Suppressor macrophage treated with lipopolysaccharide for 1 hour (primary cell): Measurements from ENCODE around the gene KIF13A.

Experiments
- DNase-seq, 3 donors: peaks; one replicate each; pipeline ENCODE4 v3.0.0-alpha.2; 2020 to 2022

KIF13A gene

GRCh38 chr6:17842934-17843821, 144.3 kb downstream of the KIF13A start:
- DNase-seq: no peak

- DNase-seq: no peak
Observed at GRCh38 chr6:17842014-17842776, 145.2 kb downstream of the KIF13A start.

- DNase-seq: no peak
Observed at GRCh38 chr6:17839513-17840223, 147.8 kb downstream of the KIF13A start.

GRCh38 chr6:17836293-17836692, 151.1 kb downstream of the KIF13A start:
- DNase-seq: no peak

- no peak for DNase-seq
Observed at GRCh38 chr6:17835784-17836183, 151.7 kb downstream of the KIF13A start.

- DNase-seq: no peak
Observed at GRCh38 chr6:17831135-17831534, 156.3 kb downstream of the KIF13A start.

- DNase-seq: no peak
Observed at GRCh38 chr6:17829905-17830304, 157.5 kb downstream of the KIF13A start.

GRCh38 chr6:17828149-17828548, 159.3 kb downstream of the KIF13A start:
- no peak for DNase-seq

- no peak for DNase-seq
Observed at GRCh38 chr6:17826301-17826700, 161.1 kb downstream of the KIF13A start.

- peak; percentile 17 to 34 (median 26) for DNase-seq
Observed at GRCh38 chr6:17820055-17820454, 167.4 kb downstream of the KIF13A start.

- no peak for DNase-seq
Observed at GRCh38 chr6:17817763-17818162, 169.7 kb downstream of the KIF13A start.

- no peak for DNase-seq
Observed at GRCh38 chr6:17816921-17817611, 170.4 kb downstream of the KIF13A start.

GRCh38 chr6:17813542-17813941, 173.9 kb downstream of the KIF13A start:
- no peak for DNase-seq

GRCh38 chr6:17812311-17812710, 175.1 kb downstream of the KIF13A start:
- DNase-seq: no peak

- DNase-seq: no peak
Observed at GRCh38 chr6:17808609-17809008, 178.8 kb downstream of the KIF13A start.

- DNase-seq: peak in 2 of 3 donors; percentile 5 to 59
Observed at GRCh38 chr6:17807431-17807830, 180.0 kb downstream of the KIF13A start.

GRCh38 chr6:17803409-17803808, 184.0 kb downstream of the KIF13A start:
- no peak for DNase-seq

GRCh38 chr6:17798477-17799154, 188.8 kb downstream of the KIF13A start:
- no peak for DNase-seq

- DNase-seq: no peak
Observed at GRCh38 chr6:17790489-17790888, 196.9 kb downstream of the KIF13A start.

- no peak for DNase-seq
Observed at GRCh38 chr6:17785094-17785787, 202.2 kb downstream of the KIF13A start.

GRCh38 chr6:17780061-17780460, 207.4 kb downstream of the KIF13A start:
- DNase-seq: no peak
